AG04449 (cell line): ENCODE results near the gene ADM2.
A peak's percentile ranks its signal among the peaks of the same experiment; 100 is the strongest.

Experiments used
- CTCF ChIA-PET: fragments of 350-600 bp; formaldehyde crosslinking; extraction: SDS; loops from one replicate; lab custom pipeline; 2021; ENCODE audit warnings: antibody characterized with exemption; lab: Yijun Ruan, JAX
- POLR2A ChIA-PET: fragments of 400-600, 350-600 bp; formaldehyde crosslinking; extraction: SDS; loops from one replicate; lab custom pipeline; 2020; ENCODE audit warnings: antibody characterized with exemption, inconsistent platforms; lab: Yijun Ruan, JAX
- DNase-seq: peaks from one replicate; pipeline ENCODE4 v3.0.0-alpha.2; 2010; ENCODE audit warnings: low read depth, low spot score
- H3K4me3 ChIP-seq: 2 replicates; pipeline ENCODE4 v1.5.1; 2011; ENCODE audit warnings: low read depth, mild to moderate bottlenecking, control low read depth, low read length
- TF ChIP-seq, protein P1 (sequence below): IDR thresholded peaks from one replicate; pipeline ENCODE4 v1.5.1; 2011; ENCODE audit warnings: mild to moderate bottlenecking, moderate library complexity, low read length, control low read depth, inconsistent platforms; ENCODE audit not compliant: insufficient read depth; ENCODE audit errors: missing control alignments

ADM2 gene

DNA sequence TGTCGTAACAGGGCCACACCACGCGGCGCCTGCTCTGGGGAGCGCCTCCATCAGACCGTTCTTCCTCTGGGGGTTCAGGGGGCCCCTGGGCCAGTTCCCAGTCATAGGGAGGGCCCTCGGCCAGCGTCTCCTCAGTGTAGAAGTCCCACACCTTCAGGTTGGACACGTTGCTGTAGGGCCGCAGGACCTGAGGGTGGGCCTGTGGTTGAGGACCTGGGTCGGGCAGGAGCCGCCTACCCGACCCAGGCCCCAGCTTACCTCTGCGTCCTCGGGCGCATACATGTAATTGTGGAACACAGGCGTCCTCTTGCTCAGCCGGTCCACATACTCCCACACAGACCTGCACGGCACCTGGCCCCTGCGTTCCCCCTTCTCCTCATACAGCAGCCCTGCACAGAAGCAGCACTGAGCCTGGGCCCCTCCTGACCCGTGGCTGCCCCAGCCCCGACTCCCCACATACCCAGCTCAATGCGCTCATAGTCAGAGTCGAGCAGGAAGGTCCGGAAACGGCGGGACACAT is 26.7 kb upstream of the ADM2 start:
- ChIA-PET CTCF (no interaction called here), POLR2A (no interaction called here)
- no peak for DNase-seq
- H3K4me3 ChIP-seq = no peak overlapping the region
- TF ChIP-seq, protein P1, sequence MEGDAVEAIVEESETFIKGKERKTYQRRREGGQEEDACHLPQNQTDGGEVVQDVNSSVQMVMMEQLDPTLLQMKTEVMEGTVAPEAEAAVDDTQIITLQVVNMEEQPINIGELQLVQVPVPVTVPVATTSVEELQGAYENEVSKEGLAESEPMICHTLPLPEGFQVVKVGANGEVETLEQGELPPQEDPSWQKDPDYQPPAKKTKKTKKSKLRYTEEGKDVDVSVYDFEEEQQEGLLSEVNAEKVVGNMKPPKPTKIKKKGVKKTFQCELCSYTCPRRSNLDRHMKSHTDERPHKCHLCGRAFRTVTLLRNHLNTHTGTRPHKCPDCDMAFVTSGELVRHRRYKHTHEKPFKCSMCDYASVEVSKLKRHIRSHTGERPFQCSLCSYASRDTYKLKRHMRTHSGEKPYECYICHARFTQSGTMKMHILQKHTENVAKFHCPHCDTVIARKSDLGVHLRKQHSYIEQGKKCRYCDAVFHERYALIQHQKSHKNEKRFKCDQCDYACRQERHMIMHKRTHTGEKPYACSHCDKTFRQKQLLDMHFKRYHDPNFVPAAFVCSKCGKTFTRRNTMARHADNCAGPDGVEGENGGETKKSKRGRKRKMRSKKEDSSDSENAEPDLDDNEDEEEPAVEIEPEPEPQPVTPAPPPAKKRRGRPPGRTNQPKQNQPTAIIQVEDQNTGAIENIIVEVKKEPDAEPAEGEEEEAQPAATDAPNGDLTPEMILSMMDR = no peak

DNA sequence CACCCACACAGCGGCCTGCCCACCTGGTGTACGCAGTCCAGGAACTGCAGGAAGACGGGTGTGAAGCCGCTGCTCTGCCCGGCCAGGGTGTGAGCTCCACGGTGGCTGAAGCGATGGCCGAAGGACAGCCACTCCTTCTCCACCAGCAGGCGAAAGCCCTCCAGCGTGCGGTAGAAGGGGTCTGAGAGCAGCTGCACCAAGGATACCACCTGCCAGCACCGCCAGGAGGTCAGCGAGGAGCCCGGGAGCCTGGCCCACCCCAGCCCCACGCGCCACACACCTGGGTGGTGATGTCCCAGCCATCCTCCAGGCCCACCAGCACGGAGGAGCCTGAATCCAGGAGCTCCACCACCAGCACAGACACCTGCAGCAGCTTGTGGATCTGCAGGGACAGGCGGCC is 26.1 kb upstream of the ADM2 start:
- TF ChIP-seq, protein P1 = no peak
- ChIA-PET POLR2A (no interaction called here), CTCF (no interaction called here)
- no peak overlapping the region for H3K4me3 ChIP-seq
- no peak for DNase-seq

DNA sequence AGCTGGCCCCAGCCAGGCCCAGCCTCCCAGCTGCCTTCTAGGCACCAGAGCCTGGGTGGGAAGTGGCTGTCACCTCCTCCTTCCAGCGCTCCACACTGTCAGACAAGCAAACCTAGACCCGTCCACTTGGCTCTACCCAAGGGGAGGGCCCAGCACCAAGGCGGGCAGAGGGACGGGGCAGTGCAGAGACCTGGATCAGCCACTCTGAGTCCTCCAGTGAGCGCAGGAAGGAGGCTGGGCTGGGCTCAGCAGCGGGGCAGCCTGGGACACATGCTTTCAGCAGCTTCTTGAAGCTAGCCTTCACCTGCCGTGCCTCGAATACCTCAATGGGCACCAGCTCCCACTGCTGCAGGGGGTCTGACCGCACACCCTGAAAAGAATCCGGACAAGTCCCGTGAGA is 25.3 kb upstream of the ADM2 start:
- no peak overlapping the region for H3K4me3 ChIP-seq
- CTCF ChIA-PET = interaction anchor here (0.7 to 2.2 kb wide), 2 partner anchors 10 to 14 kb away, joined by 3 to 7 read pairs; no protein-coding TSS in a partner anchor
- POLR2A ChIA-PET = no interaction called here
- DNase-seq = no peak
- TF ChIP-seq, protein P1 = no peak

DNA sequence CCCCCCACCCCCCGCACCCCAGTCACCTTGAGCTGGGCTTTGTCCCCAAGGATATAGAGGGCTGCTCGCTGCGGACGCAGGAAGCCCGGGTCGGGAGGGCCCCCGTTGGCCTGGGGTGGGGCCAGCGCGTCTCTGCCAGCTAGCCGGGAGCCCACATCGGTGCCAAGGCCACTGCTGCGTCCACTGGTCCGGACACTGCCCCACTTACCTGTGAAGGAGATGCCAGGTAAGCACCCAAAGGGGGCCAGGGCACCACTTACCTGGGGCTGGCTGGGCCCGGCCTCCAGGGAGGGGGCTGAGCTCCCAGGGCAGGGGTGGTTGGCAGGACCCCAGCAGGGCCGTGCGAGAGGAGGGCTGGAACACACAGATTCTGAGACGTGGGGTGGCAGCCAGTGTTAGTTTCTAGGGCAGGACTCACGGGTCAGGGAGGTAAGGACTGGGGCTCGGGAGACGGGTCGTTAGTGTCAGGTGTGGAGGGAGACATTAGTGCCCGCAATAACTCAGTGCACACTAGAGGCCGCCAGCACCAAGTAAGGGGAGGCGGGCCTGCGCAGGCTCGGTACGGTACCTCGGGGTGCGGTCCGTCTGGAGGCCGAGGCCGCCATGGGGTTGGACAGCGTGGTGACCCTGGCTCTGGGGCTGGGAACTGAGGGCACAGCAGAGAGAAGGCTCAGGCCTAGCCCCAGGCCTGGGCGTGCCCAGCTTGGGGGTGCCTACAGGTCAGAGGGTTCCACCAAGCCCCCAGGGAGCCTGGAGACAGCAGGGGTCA is 24.7 kb upstream of the ADM2 start:
- CTCF ChIA-PET = interaction anchor here (0.7 to 2.2 kb wide), 3 partner anchors 10 to 14 kb away, joined by 3 to 7 read pairs (median 3); no protein-coding TSS in a partner anchor
- TF ChIP-seq, protein P1 = peak; percentile 20
- DNase-seq = no peak
- POLR2A ChIA-PET = no interaction called here
- H3K4me3 ChIP-seq = no peak overlapping the region

DNA sequence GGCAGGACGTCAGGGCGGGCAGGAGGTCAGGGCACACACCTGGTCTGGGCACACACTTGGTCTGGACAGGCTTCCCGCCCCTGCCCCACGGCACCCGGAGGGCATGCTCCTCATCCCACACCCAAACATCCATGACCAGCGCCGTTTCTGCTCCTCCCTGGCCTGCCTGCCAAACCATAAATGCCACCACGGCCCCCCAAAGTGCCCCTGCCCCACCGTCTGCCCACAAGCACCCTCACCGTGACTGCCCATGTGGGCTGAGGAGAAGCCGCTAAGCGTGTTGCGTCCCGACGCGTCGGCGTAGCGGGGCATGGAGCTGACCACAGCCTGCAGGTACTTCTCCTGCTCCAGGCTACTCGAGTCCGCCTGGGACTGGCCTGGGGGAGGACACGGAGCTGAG is 22.3 kb upstream of the ADM2 start:
- no peak overlapping the region for H3K4me3 ChIP-seq
- TF ChIP-seq, protein P1 = no peak
- POLR2A ChIA-PET = no interaction called here
- CTCF ChIA-PET = no interaction called here
- DNase-seq = no peak

DNA sequence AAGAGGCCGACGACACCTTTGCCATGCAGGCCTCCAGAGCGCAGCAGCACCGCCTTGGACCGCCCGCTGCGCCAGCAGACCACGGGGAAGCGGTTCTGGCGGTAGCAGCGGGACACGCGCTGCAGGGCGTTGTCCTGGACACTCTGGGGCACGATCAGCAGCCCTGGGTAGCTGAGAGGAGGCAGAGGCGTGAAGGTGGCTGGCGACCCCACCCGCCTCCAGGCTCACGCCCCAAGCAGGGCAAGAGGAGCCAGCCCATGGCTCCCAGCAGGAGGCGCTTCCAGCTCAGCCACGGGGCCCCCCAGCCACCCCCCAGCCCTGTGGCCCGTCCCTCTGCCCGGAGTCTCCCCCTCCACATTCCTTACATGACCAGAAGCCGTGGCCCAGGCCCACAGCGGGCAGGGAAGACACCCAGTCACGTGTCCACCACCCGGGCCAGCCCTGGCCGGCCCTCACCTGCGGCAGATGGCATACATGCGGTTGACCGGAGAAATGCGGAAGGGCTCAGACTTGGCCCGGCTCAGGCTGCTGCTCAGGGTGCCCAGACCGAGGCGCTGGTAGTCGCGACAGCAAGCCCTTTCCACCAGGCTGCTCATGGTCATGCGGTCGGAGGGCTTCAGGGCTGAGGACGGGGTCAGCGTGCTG is 21.7 kb upstream of the ADM2 start:
- TF ChIP-seq, protein P1 = no peak
- no peak overlapping the region for H3K4me3 ChIP-seq
- DNase-seq = no peak
- POLR2A ChIA-PET = no interaction called here
- CTCF ChIA-PET = interaction anchor here (0.6 kb wide), 1 partner anchor 161 kb away, joined by 4 read pairs; no protein-coding TSS in a partner anchor
